ENCODE data around the gene FRAS1.

DNA sequence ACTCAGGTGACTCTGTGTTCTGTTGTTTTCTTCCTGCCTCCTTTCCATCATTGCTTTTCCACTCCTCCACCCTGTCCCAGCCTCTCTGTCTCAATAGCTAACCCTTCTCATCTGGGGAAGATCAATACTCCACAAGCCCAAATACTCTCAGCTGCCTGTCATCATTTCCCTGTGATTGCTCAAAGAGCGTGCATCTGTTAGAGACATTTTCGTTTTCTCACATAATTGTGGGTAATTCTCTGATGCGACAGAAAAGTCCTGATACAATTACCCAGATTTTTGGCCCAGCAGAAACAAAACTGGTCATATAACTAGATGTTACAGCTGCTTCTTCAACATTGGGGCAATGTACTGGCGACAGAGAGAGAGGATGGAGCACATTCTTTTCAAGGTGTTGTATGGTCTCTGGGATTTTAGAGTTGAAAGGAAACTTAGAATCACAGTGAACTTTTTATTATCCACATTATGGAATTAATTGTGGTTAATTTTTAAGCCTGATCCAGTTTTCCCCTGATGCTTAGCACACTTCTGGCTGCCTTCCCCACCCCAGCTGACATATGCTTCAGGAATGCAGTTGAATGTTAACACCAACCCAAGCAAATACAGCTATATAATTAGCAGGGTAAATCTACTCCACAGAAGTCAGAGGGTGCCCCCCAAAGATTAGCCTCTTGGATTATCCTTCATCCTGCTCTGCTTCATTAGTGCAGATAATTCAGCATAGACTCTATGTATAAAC lies 323.0 kb downstream of the FRAS1 start:
- no peak for TF ChIP-seq GATA2 (IDR thresholded peaks at IDR 0.05; ENCODE audit: low read depth, low read length)
- no peak for TF ChIP-seq GATA3 (IDR thresholded peaks at IDR 0.05; ENCODE audit: low read depth, low read length)
